ENCODE measurements around the gene CNTNAP4. TPM values are rescaled to one million over a fixed set of nuclear protein-coding genes. Genes with fewer than 3 reads are reported as not detected.

CNTNAP4 gene
- polyA plus RNA-seq, 1 donor from 2014 or later = 75.8 TPM

GRCh38 chr16:76450890-76451289 is 173.7 kb downstream of the CNTNAP4 start:
- Histone ChIP-seq H3K9me3 (ENCODE audit: low read length) (no peaks in the 10 kb centered on the region), H3K4me2 (ENCODE audit: low read length) (no peak overlapping the region), H3K4me3 (ENCODE audit: low read length) (no peak overlapping the region), H3K9ac (ENCODE audit: low read length) (no peak overlapping the region), H3K79me2 (replicated peaks; ENCODE audit: insufficient read depth, low read length) (no peaks in the 10 kb centered on the region), H3K9me2 (ENCODE audit: insufficient read depth, low read length) (no peaks in the 10 kb centered on the region), H3F3A (ENCODE audit: insufficient read depth, low read length, poor library complexity, severe bottlenecking) (no peaks in the 10 kb centered on the region), H3K27me3 (ENCODE audit: insufficient read depth, low read depth, low read length) (no peaks in the 10 kb centered on the region), H3K27ac (ENCODE audit: low read length) (no peak overlapping the region), H4K20me1 (ENCODE audit: insufficient read depth) (no peaks in the 10 kb centered on the region), H2AFZ (ENCODE audit: low read depth, low read length) (no peak overlapping the region), H3K36me3 (ENCODE audit: insufficient read depth, low read length) (no peaks in the 10 kb centered on the region)
- TF ChIP-seq, protein P1, sequence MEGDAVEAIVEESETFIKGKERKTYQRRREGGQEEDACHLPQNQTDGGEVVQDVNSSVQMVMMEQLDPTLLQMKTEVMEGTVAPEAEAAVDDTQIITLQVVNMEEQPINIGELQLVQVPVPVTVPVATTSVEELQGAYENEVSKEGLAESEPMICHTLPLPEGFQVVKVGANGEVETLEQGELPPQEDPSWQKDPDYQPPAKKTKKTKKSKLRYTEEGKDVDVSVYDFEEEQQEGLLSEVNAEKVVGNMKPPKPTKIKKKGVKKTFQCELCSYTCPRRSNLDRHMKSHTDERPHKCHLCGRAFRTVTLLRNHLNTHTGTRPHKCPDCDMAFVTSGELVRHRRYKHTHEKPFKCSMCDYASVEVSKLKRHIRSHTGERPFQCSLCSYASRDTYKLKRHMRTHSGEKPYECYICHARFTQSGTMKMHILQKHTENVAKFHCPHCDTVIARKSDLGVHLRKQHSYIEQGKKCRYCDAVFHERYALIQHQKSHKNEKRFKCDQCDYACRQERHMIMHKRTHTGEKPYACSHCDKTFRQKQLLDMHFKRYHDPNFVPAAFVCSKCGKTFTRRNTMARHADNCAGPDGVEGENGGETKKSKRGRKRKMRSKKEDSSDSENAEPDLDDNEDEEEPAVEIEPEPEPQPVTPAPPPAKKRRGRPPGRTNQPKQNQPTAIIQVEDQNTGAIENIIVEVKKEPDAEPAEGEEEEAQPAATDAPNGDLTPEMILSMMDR (IDR thresholded peaks at IDR 0.05; ENCODE audit: poor library complexity, severe bottlenecking) = no peak
- TF ChIP-seq TAF1 (IDR thresholded peaks at IDR 0.05; ENCODE audit: low read depth) (no peak), EZH2 (IDR thresholded peaks at IDR 0.05; ENCODE audit: borderline replicate concordance, insufficient read depth, low read length, poor library complexity, severe bottlenecking) (no peak), SMC3 (conservative IDR thresholded peaks at IDR 0.05; ENCODE audit: poor library complexity) (no peak), EP300 (conservative IDR thresholded peaks at IDR 0.05; ENCODE audit: poor library complexity, severe bottlenecking) (no peak), MXI1 (conservative IDR thresholded peaks at IDR 0.05; ENCODE audit: poor library complexity, severe bottlenecking) (no peak)

DNA sequence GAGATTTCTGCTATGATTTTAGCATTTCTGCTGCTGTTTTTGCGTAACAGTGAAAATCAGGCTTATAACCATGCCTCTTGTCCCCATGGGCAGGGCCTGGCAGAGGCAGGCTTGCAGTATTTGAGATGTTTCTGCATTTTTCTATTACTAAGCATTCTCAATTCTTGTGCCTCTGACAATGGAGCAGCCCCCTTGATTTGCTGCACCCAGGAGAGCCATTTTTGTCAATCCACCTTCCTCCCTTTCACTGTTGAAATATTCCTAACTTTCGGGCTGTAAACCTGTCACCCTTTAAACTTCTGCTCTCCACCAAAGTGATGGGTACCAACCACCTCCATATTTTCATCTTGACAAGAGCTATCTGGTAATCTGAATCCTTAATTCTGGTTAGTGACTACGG is 178.1 kb downstream of the CNTNAP4 start:
- no peaks in the 10 kb centered on the region for H3F3A ChIP-seq (ENCODE audit: insufficient read depth, low read length, poor library complexity, severe bottlenecking)
- H3K36me3 ChIP-seq (ENCODE audit: insufficient read depth, low read length) = no peaks in the 10 kb centered on the region
- H3K27me3 ChIP-seq (ENCODE audit: insufficient read depth, low read depth, low read length) = no peaks in the 10 kb centered on the region
- H3K9me2 ChIP-seq (ENCODE audit: insufficient read depth, low read length) = no peaks in the 10 kb centered on the region
- H3K79me2 ChIP-seq (replicated peaks; ENCODE audit: insufficient read depth, low read length) = no peaks in the 10 kb centered on the region
- no peaks in the 10 kb centered on the region for H4K20me1 ChIP-seq (ENCODE audit: insufficient read depth)
- H3K9ac ChIP-seq (ENCODE audit: low read length) = no peak overlapping the region
- H3K4me3 ChIP-seq (ENCODE audit: low read length) = no peak overlapping the region
- TF ChIP-seq, protein P1 (IDR thresholded peaks at IDR 0.05; ENCODE audit: poor library complexity, severe bottlenecking) = no peak
- no peak for TF ChIP-seq MXI1 (conservative IDR thresholded peaks at IDR 0.05; ENCODE audit: poor library complexity, severe bottlenecking)
- no peak for TF ChIP-seq POLR2AphosphoS5 (IDR thresholded peaks at IDR 0.05)
- no peak for TF ChIP-seq RAD21 (conservative IDR thresholded peaks at IDR 0.05)
- TF ChIP-seq REST (IDR thresholded peaks at IDR 0.05; ENCODE audit: borderline replicate concordance) = no peak
- no peak for TF ChIP-seq EP300 (conservative IDR thresholded peaks at IDR 0.05; ENCODE audit: poor library complexity, severe bottlenecking)
- no peak for TF ChIP-seq TAF1 (IDR thresholded peaks at IDR 0.05; ENCODE audit: low read depth)
- no peak for TF ChIP-seq EZH2 (IDR thresholded peaks at IDR 0.05; ENCODE audit: borderline replicate concordance, insufficient read depth, low read length, poor library complexity, severe bottlenecking)
- no peak for TF ChIP-seq SMC3 (conservative IDR thresholded peaks at IDR 0.05; ENCODE audit: poor library complexity)
- H3K4me2 ChIP-seq (ENCODE audit: low read length) = no peak overlapping the region
- no peaks in the 10 kb centered on the region for H3K9me3 ChIP-seq (ENCODE audit: low read length)
- no peak overlapping the region for H3K27ac ChIP-seq (ENCODE audit: low read length)
- no peak overlapping the region for H2AFZ ChIP-seq (ENCODE audit: low read depth, low read length)

Data from neural cell (in vitro differentiated cells).